Parathyroid adenoma (tissue), 2 donors: ENCODE data around the gene PROZ.

Experiments
- H2AFZ ChIP-seq: fragments of 300-600 bp; sonication (generic); one replicate; pipeline ENCODE4 v1.7.0; 2017; ENCODE audit warnings: antibody characterized with exemption, mild to moderate bottlenecking
- H3K27ac ChIP-seq: fragments of 300-600 bp; sonication (generic); one replicate; pipeline ENCODE4 v1.7.0; 2017
- H3K27me3 ChIP-seq: fragments of 300-600 bp; sonication (generic); one replicate; pipeline ENCODE4 v1.7.0; 2017; ENCODE audit warnings: low read length; ENCODE audit not compliant: control insufficient read depth, insufficient read depth
- H3K36me3 ChIP-seq: fragments of 300-600 bp; sonication (generic); one replicate; pipeline ENCODE4 v1.7.0; 2017; ENCODE audit warnings: low read length; ENCODE audit not compliant: control insufficient read depth, insufficient read depth
- H3K4me1 ChIP-seq: fragments of 300-600 bp; sonication (generic); one replicate; pipeline ENCODE4 v1.7.0; 2017; ENCODE audit warnings: control low read depth
- H3K4me2 ChIP-seq: fragments of 300-600 bp; sonication (generic); one replicate; pipeline ENCODE4 v1.7.0; 2017; ENCODE audit warnings: low read length
- H3K4me3 ChIP-seq: fragments of 300-600 bp; sonication (generic); one replicate; pipeline ENCODE4 v1.7.0; 2017; ENCODE audit warnings: low read depth, low read length
- H3K79me2 ChIP-seq: fragments of 300-600 bp; sonication (generic); one replicate; pipeline ENCODE4 v1.7.0; 2017; ENCODE audit warnings: control low read depth
- H3K9ac ChIP-seq: fragments of 300-600 bp; sonication (generic); one replicate; pipeline ENCODE4 v1.7.0; 2017; ENCODE audit warnings: mild to moderate bottlenecking
- H3K9me3 ChIP-seq: fragments of 300-600 bp; sonication (generic); one replicate; pipeline ENCODE4 v1.7.0; 2017; ENCODE audit warnings: low read length; ENCODE audit not compliant: control insufficient read depth
- CTCF ChIP-seq: fragments of 300-600 bp; sonication (generic); IDR thresholded peaks from one replicate; pipeline ENCODE4 v1.7.0; 2017; ENCODE audit warnings: antibody characterized with exemption, mild to moderate bottlenecking
- donor health status: primary hyperparathyroidism.

The PROZ gene

GRCh38 chr13:113121183-113121927, 37.1 kb upstream of the PROZ start:
- H3K36me3 ChIP-seq, result no peaks in the 10 kb centered on the region
- no peak overlapping the region for H3K4me2 ChIP-seq
- H3K27ac ChIP-seq, result no peak overlapping the region
- H3K4me3 ChIP-seq, result no peak overlapping the region
- H3K79me2 ChIP-seq, result no peaks in the 10 kb centered on the region
- TF ChIP-seq CTCF, result no peak
- H3K9ac ChIP-seq, result no peak overlapping the region
- H3K4me1 ChIP-seq, result no peaks in the 10 kb centered on the region
- no peaks in the 10 kb centered on the region for H3K27me3 ChIP-seq
- H3K9me3 ChIP-seq, result no peaks in the 10 kb centered on the region
- H2AFZ ChIP-seq, result no peak overlapping the region

- no peak overlapping the region for H2AFZ ChIP-seq
- no peak overlapping the region for H3K9ac ChIP-seq
- no peaks in the 10 kb centered on the region for H3K79me2 ChIP-seq
- no peak for TF ChIP-seq CTCF
- H3K27ac ChIP-seq, result no peak overlapping the region
- H3K4me2 ChIP-seq, result no peak overlapping the region
- no peak overlapping the region for H3K4me3 ChIP-seq
- H3K9me3 ChIP-seq, result no peaks in the 10 kb centered on the region
- no peaks in the 10 kb centered on the region for H3K36me3 ChIP-seq
- no peaks in the 10 kb centered on the region for H3K27me3 ChIP-seq
- no peaks in the 10 kb centered on the region for H3K4me1 ChIP-seq
Observed at GRCh38 chr13:113121928-113122471, 36.4 kb upstream of the PROZ start.

DNA sequence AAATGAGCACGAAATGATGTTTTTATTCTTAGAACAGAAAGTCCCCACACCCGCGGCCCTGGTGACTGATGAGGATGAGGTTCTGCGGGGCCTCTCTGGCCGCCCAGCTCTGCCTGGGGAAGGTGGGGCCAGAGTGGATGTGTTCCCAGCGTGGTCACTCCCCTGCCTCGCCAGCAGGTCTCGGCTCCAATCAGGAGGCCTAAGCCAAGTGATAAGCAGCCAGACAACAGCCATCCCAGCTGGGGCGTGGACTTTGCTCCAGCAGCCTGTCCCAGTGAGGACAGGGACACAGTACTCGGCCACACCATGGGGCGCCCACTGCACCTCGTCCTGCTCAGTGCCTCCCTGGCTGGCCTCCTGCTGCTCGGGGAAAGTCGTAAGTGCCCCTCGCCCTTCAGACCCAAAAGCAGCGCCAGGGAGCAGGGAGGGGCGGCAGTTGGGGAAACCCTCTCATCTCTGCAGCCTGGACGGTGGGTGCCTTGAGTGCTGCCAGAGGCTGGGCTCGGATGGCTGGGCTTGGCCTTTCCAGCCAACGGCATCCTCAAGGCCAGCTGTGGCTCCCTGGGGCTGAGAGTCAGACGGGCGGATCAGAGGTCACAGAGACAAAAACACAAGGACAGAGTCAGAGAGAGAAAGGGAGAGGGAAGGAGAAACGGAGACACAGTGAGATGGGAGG, 35.8 kb upstream of the PROZ start, which contains the start of gene F10:
TSS of gene F10 (plus strand) at position 250 of the 676 bp plus-strand sequence. CDS start at position 307, 57 bp downstream.
- Histone ChIP-seq H3K4me2 (no peak within 1 kb of the TSS), H3K9ac (no peak within 1 kb of the TSS), H3K27me3 (no peaks in the 10 kb centered on the region), H3K4me3 (no peak within 1 kb of the TSS), H3K79me2 (no peaks in the 10 kb centered on the region), H2AFZ (no peak within 1 kb of the TSS), H3K36me3 (no peaks in the 10 kb centered on the region), H3K27ac (no peak within 1 kb of the TSS), H3K9me3 (no peaks in the 10 kb centered on the region), H3K4me1 (no peaks in the 10 kb centered on the region)
- no peak for TF ChIP-seq CTCF

GRCh38 chr13:113123226-113124201, 34.9 kb upstream of the PROZ start:
- Histone ChIP-seq H3K4me3 (no peak overlapping the region), H3K79me2 (no peaks in the 10 kb centered on the region), H3K27ac (no peak overlapping the region), H3K9me3 (no peaks in the 10 kb centered on the region), H3K27me3 (no peaks in the 10 kb centered on the region), H3K4me1 (no peaks in the 10 kb centered on the region), H3K9ac (no peak overlapping the region), H2AFZ (no peak overlapping the region), H3K36me3 (no peaks in the 10 kb centered on the region), H3K4me2 (no peak overlapping the region)
- TF ChIP-seq CTCF, result no peak
